ENCODE results near the gene ZNF205.

DNA sequence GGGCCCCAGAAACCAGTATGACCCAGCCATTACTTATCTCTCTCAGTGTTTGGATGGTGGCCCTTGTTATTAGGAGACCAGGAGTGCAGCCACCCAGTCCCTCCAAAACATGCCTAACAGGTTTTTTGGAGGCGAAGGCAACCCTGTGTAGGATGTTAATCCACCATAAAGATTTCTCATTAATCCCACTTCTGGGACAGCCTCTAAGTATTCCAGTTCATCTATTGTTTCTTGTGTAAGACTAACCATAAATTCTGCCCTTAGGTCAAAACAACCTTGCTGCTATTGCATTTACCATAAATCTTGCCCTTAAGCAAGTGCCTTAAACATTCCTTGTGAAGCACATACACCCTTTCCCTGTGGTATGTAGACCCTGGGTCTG is 54.1 kb downstream of the ZNF205 start:
- TF ChIP-seq TCF7L2 (IDR thresholded peaks at IDR 0.05; ENCODE audit: low read depth, low read length) = no peak
- TF ChIP-seq, protein P1, sequence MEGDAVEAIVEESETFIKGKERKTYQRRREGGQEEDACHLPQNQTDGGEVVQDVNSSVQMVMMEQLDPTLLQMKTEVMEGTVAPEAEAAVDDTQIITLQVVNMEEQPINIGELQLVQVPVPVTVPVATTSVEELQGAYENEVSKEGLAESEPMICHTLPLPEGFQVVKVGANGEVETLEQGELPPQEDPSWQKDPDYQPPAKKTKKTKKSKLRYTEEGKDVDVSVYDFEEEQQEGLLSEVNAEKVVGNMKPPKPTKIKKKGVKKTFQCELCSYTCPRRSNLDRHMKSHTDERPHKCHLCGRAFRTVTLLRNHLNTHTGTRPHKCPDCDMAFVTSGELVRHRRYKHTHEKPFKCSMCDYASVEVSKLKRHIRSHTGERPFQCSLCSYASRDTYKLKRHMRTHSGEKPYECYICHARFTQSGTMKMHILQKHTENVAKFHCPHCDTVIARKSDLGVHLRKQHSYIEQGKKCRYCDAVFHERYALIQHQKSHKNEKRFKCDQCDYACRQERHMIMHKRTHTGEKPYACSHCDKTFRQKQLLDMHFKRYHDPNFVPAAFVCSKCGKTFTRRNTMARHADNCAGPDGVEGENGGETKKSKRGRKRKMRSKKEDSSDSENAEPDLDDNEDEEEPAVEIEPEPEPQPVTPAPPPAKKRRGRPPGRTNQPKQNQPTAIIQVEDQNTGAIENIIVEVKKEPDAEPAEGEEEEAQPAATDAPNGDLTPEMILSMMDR (IDR thresholded peaks at IDR 0.05) = no peak
